Tongue (tissue), 2 donors: ENCODE measurements around the gene TERT. TPM values are rescaled to one million over a fixed set of nuclear protein-coding genes. Genes with fewer than 3 reads are reported as not detected.

Source experiments
- DNase-seq: peaks from one replicate; pipeline ENCODE4 v3.0.0-alpha.2; 2015
- total RNA-seq: library from RNA; depleted of rRNA; stranded (reverse); fragments of >200 nt; gene quantifications from one replicate; pipeline ENCODE4 v1.2.3, GENCODE V29; 2014

TERT gene
- total RNA-seq, 1 donor from 2014 or later, result 0.21 TPM

DNA sequence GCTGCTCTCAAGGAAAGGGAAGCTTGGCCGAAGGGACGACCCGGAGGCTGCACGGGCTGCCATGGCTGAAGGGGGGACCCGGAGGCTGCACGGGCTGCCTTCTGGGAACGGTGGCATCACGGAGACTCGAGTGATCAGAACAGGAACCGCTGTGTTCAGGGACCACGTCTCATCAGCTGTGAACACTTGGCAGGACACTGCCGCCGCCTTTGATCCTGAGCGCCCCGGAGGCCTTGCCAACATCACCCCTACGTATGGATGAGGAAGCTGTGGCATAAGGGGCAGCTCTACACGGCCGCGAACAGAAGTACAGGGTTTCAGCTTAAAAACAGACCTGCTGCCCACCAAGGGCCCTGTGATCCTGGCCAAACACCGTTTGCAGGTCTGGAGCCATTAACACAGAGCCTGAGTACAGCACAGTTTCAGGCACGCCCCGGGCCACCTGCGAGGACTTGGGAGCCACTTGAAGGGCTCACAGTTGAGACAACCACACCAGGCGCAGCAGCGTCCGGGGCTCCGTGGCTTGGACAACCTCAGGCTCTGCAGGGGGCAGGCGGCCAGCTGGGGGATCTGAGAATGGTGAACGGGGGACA is 23.9 kb upstream of the TERT start:
- no peak for DNase-seq

GRCh38 chr5:1317921-1318565 is 23.2 kb upstream of the TERT start:
- DNase-seq, result no peak

- DNase-seq, result peak; percentile 70
These were observed 21.9 kb upstream of the TERT start for GRCh38 chr5:1316588-1317340.

DNA sequence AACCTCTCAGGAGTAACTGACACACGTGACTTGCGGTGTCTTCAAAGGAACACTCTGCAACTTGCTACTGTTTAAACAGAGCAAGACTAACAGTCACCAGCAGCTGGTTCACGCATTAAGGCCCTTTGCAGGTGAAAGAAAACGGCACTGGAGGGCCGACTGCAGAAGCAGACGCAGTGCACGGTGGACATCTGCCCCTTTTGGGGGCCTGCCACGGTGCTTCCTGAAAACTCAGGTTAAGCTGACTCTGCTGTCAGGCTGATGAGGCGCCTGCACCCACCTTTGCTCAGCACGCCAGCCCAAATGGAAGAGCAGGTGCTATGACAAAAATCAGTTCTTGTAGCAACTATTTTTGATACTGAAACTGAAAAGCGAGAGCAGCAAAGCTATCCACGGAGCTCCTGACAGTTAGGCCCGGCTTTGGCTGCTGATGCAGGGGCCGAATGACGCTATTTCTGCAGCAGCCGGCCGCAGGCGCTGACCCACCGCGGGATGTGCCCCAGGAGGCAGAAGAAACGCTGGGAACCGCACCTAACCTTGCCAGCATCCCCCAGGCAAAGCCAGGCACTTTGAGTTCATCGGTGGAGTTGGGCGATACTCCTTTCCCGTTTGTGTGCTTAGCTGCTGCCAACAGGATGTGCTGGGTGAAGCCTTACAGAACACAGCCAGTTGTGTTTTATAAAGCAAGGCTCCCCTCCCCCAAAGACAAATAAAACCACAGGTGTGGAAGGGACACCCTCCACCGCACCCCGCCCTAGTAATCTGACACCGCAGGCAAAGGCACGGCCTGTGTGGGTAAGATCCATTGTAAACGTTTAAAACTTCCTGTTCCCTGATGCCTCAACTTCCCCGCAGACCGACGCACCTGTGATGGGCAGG is 21.1 kb upstream of the TERT start:
- peak; percentile 77 for DNase-seq

- DNase-seq, result no peak
These were observed 20.3 kb upstream of the TERT start for GRCh38 chr5:1315018-1315708.

- DNase-seq, result no peak
These were observed 19.7 kb upstream of the TERT start for GRCh38 chr5:1314564-1314982.

DNA sequence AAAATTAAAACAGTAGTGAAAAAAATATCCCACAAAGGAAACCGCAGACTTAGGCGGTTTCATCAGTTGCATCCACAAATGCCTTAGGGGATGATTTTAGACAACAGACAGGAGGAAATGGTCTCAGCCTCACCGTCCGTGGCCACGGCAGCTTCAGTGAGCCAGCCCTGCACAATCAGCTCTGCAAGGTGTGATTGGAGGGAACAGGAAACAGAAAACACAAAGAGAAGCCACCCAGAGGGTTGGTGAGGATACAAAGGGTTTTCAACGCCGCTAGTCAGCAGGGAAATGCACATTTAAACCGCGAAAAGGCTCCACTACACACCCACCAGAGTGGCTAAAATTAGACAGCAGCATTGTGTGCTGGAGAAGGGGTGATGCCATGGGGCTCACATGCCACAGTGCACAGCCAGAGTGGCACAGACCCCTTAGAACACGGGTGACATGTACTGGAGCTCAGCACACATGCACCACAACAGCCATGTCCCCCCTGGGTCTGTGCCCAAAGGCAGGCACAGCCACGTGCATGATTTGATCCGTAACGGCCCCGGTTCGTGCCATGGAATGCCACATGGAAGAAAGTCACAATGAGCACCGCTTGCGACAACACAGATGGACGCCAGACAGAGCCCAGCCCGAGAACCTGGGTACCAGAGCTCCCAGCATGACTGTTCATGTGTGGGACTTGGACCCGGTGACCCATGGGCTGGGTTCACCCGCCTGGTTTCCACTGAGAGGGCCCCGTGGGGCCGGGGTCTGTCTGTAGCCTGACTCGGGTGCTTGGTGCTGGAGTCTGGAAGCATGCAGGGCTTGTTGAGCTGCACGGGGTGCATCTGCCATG is 18.3 kb upstream of the TERT start:
- DNase-seq, result no peak

DNA sequence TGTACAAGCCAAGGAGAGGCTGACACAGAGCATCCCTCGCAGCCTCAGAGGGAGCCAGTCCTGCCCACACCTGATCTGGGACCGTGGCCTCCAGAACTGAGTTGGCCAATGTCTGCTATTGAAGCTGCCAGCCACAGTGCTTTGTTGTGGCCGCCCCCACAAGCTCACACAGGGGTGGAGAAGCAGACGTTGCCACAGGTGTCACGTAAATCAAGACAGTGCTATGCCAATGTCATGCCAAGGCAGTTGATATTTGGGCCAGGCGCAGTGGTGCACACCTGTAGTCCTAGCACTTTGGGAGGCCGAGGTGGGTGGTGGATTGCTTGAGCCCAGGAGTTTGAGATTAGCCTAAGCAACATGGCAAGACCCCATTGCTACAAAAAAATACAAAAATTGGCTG is 17.3 kb upstream of the TERT start:
- DNase-seq, result no peak

DNA sequence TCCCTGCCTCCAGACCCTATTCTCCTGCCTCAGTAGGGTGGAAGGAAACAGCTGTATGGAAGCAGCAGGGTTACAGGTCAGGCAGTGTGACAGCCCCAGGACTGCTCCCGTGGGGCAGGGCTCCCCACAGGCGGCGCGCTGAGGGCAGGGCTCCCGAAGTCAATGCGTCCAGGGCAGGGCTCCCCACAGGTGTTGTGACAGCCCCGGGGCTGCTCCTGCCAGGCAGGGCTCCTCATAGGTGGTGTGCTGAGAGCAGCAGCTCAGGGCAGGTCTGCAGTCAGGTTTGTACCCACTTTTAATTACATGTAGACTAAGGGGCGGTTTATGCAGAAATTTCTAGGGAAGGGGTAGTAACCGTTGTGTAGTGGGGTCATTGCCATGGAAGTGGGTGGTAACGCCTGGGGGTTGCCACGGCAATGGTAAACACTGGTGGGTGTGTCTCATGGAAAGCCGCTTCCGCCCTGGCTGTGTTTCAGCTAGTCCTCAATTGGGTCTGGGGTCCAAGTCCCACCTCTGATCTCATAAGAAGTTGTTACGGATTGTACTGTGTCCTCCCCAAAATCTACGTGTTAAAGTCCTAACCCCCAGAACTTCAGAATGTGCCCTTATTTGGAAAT is 16.7 kb upstream of the TERT start:
- DNase-seq, result no peak

- no peak for DNase-seq
These were observed 15.2 kb upstream of the TERT start for GRCh38 chr5:1310118-1310517.

- DNase-seq, result no peak
These were observed 9.2 kb upstream of the TERT start for GRCh38 chr5:1304033-1304432.

- DNase-seq, result no peak
These were observed 7.4 kb upstream of the TERT start for GRCh38 chr5:1302258-1302657.

DNA sequence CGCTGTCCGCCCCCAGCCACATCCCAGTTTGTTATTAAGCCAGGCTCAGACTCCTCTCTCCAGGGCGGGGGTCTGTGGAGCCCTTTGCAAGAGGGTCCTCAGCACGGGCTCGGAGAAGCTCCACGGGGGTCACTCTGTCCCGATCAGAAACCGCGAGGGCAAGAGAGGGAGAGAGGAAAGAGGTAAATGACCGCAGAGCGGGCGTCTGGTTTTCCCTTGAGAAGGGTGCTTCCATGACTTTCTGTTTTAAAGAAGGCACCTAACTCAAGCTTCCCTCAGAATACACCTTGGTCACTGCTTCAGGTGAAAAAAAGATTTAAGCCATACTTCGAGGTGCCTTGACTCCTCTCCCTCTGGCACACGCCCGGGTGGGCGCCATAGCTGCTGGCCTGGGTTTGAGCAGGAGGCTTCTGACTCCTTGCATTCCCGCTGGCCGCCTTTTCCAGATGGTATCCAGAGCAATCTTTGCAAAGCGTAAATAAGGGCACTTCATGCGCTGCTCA is 5.8 kb upstream of the TERT start:
- no peak for DNase-seq

DNA sequence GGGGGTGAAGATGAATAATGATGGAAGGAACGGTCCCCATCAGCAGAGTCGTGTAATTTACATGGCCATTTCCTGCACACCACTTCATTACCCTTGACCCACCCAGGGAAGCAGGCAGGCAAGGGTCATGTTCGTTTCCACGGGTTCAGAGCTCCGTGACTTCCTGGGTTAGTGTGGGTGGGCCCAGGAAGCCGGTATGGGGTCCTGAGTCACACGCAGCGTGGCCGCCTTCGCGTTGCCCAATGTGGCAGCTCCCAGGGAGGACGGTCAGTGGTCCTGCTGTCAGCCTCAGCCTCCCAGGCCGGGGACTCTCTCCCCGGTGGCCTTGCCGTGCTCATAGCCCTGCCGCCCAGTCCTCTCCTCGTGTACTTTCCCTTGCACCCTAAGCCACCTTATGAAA is 5.1 kb upstream of the TERT start:
- no peak for DNase-seq

- no peak for DNase-seq
These were observed 4.6 kb upstream of the TERT start for GRCh38 chr5:1299511-1299850.

GRCh38 chr5:1298723-1299510 is 4.0 kb upstream of the TERT start:
- no peak for DNase-seq

DNA sequence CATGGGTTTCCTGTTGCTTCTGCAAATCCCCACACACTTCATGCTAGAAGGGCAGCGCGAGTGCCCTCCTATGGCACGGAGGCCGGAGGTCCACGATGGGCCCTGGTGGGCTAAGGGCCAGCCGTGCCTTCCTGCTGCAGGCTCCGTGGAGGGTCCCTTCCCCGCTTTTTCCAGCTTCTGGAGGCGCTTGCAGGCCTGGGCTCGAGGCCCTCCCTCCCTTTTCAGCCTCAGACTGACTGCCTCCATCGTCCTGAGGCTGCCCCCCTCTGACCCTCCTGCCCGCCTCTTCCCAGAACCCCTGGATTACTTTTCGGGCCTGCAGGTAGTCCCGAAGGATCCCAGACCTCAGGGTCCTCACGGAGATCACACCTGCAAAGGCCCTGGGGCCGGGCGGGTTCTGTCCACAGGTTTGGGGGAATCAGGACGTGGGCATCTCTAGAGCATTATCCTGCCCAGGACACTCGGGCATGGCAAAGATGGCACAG is 3.2 kb upstream of the TERT start:
- DNase-seq, result no peak

GRCh38 chr5:1297243-1297642 is 2.4 kb upstream of the TERT start:
- DNase-seq, result no peak

DNA sequence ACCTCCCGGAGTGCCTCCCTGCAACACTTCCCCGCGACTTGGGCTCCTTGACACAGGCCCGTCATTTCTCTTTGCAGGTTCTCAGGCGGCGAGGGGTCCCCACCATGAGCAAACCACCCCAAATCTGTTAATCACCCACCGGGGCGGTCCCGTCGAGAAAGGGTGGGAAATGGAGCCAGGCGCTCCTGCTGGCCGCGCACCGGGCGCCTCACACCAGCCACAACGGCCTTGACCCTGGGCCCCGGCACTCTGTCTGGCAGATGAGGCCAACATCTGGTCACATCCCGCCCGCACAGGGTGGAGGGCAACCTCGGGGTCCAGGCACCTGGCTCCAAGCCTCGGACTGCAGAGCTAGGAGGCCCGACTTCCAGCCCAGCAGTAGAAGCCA is 776 bp upstream of the TERT start:
- DNase-seq, result no peak
